Liver (tissue), 3 donors: Measurements from ENCODE around the gene BCL2.

ENCODE experiments used
- EGR1 ChIP-seq, 2 donors: IDR thresholded peaks; 2 replicates each; pipeline ENCODE4 v1.6.1; 2016 to 2018; ENCODE audit warnings: antibody characterized with exemption in 2 of 2, low read depth in 2 of 2
- RAD21 ChIP-seq, 2 donors: IDR thresholded peaks; 2 replicates each; pipeline ENCODE4 v1.6.1; 2016; ENCODE audit warnings: antibody characterized with exemption in 2 of 2, mild to moderate bottlenecking in 2 of 2
- SP1 ChIP-seq: IDR thresholded peaks from 2 replicates; pipeline ENCODE4 v1.6.1; 2018; ENCODE audit warnings: antibody characterized with exemption, mild to moderate bottlenecking
- TAF1 ChIP-seq: conservative IDR thresholded peaks from 2 replicates; pipeline ENCODE4 v1.6.1; 2016; ENCODE audit warnings: antibody characterized with exemption, mild to moderate bottlenecking
- YY1 ChIP-seq: IDR thresholded peaks from 2 replicates; pipeline ENCODE4 v1.6.1; 2016; ENCODE audit warnings: antibody characterized with exemption, mild to moderate bottlenecking
- TF ChIP-seq, protein P1 (sequence below): fragments of 150-350 bp; IDR thresholded peaks from 2 replicates; pipeline ENCODE4 v1.5.1; 2017; ENCODE audit warnings: improper control_type of control experiment, low read depth, low read length; ENCODE audit not compliant: missing input control
- TF ChIP-seq, protein P2 (sequence below): IDR thresholded peaks from 2 replicates; pipeline ENCODE4 v1.6.1; 2016; ENCODE audit warnings: antibody characterized with exemption, mild to moderate bottlenecking
- TF ChIP-seq, protein P3 (sequence below): IDR thresholded peaks from 2 replicates; pipeline ENCODE4 v1.6.1; 2016; ENCODE audit warnings: antibody characterized with exemption
- TF ChIP-seq, protein P4 (sequence below): IDR thresholded peaks from 2 replicates; pipeline ENCODE4 v1.6.1; 2016; ENCODE audit warnings: antibody characterized with exemption
- donor health status: healthy.
- donor health status: healthy.

DNA sequence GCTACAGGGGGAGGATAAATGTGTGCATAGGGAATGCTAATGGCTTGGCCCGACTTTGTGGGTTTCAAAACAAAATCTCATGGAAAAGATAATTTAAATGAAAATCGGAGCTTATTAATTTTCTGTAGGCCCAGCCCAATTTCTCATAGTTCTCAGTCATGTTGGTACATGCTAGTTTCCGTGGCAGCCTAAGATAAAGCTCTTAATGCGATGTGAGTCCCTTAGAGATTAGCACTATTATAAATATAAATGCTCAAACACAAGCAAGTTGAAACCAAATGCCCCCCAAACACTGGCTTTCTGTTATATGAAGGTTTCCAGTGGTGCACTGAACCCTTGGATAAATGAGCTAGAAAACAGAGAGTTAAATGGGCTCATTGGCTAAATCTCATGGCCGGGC is 168.0 kb downstream of the BCL2 start:
- TF ChIP-seq, protein P1, sequence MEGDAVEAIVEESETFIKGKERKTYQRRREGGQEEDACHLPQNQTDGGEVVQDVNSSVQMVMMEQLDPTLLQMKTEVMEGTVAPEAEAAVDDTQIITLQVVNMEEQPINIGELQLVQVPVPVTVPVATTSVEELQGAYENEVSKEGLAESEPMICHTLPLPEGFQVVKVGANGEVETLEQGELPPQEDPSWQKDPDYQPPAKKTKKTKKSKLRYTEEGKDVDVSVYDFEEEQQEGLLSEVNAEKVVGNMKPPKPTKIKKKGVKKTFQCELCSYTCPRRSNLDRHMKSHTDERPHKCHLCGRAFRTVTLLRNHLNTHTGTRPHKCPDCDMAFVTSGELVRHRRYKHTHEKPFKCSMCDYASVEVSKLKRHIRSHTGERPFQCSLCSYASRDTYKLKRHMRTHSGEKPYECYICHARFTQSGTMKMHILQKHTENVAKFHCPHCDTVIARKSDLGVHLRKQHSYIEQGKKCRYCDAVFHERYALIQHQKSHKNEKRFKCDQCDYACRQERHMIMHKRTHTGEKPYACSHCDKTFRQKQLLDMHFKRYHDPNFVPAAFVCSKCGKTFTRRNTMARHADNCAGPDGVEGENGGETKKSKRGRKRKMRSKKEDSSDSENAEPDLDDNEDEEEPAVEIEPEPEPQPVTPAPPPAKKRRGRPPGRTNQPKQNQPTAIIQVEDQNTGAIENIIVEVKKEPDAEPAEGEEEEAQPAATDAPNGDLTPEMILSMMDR: no peak
- TF ChIP-seq YY1: no peak
- TF ChIP-seq EGR1 (IDR thresholded peaks at IDR 0.05; ENCODE audit: low read depth in 2 of 2): no peak
- no peak for TF ChIP-seq SP1
- TF ChIP-seq, protein P2, sequence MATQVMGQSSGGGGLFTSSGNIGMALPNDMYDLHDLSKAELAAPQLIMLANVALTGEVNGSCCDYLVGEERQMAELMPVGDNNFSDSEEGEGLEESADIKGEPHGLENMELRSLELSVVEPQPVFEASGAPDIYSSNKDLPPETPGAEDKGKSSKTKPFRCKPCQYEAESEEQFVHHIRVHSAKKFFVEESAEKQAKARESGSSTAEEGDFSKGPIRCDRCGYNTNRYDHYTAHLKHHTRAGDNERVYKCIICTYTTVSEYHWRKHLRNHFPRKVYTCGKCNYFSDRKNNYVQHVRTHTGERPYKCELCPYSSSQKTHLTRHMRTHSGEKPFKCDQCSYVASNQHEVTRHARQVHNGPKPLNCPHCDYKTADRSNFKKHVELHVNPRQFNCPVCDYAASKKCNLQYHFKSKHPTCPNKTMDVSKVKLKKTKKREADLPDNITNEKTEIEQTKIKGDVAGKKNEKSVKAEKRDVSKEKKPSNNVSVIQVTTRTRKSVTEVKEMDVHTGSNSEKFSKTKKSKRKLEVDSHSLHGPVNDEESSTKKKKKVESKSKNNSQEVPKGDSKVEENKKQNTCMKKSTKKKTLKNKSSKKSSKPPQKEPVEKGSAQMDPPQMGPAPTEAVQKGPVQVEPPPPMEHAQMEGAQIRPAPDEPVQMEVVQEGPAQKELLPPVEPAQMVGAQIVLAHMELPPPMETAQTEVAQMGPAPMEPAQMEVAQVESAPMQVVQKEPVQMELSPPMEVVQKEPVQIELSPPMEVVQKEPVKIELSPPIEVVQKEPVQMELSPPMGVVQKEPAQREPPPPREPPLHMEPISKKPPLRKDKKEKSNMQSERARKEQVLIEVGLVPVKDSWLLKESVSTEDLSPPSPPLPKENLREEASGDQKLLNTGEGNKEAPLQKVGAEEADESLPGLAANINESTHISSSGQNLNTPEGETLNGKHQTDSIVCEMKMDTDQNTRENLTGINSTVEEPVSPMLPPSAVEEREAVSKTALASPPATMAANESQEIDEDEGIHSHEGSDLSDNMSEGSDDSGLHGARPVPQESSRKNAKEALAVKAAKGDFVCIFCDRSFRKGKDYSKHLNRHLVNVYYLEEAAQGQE: no peak
- TF ChIP-seq, protein P3, sequence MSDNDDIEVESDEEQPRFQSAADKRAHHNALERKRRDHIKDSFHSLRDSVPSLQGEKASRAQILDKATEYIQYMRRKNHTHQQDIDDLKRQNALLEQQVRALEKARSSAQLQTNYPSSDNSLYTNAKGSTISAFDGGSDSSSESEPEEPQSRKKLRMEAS: no peak
- TF ChIP-seq, protein P4, sequence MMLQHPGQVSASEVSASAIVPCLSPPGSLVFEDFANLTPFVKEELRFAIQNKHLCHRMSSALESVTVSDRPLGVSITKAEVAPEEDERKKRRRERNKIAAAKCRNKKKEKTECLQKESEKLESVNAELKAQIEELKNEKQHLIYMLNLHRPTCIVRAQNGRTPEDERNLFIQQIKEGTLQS: no peak
- TF ChIP-seq TAF1: no peak
- no peak for TF ChIP-seq RAD21 (IDR thresholded peaks at IDR 0.05)
